ENCODE data around the gene ACAA1. TPM values are rescaled to one million over a fixed set of nuclear protein-coding genes. Genes with fewer than 3 reads are reported as not detected.
"Not testable (repeated sequence)": the region's sequence is repeated elsewhere in the genome, so short reads cannot be mapped to it uniquely, and the experiment has no call there.

The ACAA1 gene
- total RNA-seq, 1 donor from 2014 or later: 88.3 TPM

GRCh38 chr3:38089163-38089562 lies 47.8 kb downstream of the ACAA1 start:
- Histone ChIP-seq H3K27me3 (ENCODE audit: low read depth) (no peaks in the 10 kb centered on the region), H3K36me3 (no peaks in the 10 kb centered on the region), H3K27ac (no peak overlapping the region), H3K4me3 (no peak overlapping the region), H3K4me1 (no peaks in the 10 kb centered on the region), H3K9me3 (no peaks in the 10 kb centered on the region)
- ATAC-seq: no peak
- DNase-seq: no peak
- TF ChIP-seq CTCF (IDR thresholded peaks at IDR 0.05): no peak
- intact Hi-C loops (cut with DNase I): no loop called here

DNA sequence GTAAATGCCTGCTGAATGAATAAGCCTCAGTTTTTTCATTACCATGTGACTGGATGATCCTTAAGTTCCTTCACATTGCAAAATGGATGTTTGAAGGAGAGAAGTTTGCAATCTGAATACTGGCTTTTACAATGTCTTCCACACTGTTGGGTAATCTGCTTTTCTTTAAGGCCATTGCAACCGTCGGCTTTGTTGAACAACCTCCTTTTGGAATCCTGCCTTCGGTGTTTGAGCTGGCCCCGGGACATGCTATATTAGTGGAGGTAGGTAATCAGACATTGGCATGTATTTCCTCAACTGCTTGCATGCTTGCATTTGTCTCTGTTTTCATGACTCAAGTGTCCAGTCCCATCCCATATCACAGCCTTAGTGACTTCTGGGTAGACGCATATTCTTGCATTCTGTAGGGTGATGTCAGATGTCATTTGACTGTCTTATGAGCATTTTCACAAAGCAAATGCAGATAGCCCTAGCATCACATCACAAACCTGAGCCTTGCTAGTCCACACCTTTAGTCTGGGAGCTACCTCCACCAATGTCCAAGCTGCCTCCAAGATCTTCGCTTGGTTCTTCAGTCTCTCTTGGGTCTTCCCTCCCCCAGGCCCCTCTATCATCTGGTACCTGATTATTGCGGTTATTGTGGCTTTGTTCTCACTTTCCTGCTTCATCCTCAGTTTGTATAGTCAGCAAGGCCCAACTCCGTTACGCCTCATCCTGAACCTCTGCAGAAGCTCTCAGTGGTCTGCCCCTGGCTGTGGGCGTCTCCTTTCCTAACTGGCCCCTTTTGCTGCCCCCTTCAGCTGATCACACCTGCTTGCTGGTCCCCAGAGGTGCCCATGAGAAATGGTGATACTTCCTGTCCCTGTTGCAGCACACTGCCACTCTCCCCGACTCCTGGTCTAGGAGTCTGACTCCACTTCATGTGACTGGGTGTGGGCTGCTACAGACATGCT lies 48.5 kb downstream of the ACAA1 start:
- DNase-seq: no peak
- H3K27me3 ChIP-seq (ENCODE audit: low read depth): no peaks in the 10 kb centered on the region
- no peaks in the 10 kb centered on the region for H3K36me3 ChIP-seq
- ATAC-seq: no peak
- H3K9me3 ChIP-seq: no peaks in the 10 kb centered on the region
- H3K27ac ChIP-seq: no peak overlapping the region
- no peak for TF ChIP-seq CTCF (IDR thresholded peaks at IDR 0.05)
- intact Hi-C loops (cut with DNase I): no loop called here
- no peak overlapping the region for H3K4me3 ChIP-seq
- H3K4me1 ChIP-seq: no peaks in the 10 kb centered on the region

DNA sequence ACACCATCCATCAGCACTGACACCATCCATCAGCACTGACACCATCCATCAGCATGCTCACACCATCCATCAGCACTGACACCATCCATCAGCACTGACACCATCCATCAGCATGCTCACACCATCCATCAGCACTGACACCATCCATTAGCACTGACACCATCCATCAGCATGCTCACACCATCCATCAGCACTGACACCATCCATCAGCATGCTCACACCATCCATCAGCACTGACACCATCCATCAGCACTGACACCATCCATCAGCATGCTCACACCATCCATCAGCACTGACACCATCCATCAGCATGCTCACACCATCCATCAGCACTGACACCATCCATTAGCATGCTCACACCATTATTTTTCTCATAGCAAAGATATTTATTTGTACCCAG lies 49.6 kb downstream of the ACAA1 start:
- H3K27ac ChIP-seq; H3K36me3 ChIP-seq; DNase-seq; H3K9me3 ChIP-seq; H3K4me1 ChIP-seq; H3K27me3 ChIP-seq (ENCODE audit: low read depth); intact Hi-C loops (cut with DNase I); H3K4me3 ChIP-seq; ATAC-seq: not testable (repeated sequence)

GRCh38 chr3:38086496-38086895 lies 50.4 kb downstream of the ACAA1 start:
- Histone ChIP-seq H3K27ac (no peak overlapping the region), H3K4me1 (no peaks in the 10 kb centered on the region), H3K36me3 (no peaks in the 10 kb centered on the region), H3K27me3 (ENCODE audit: low read depth) (no peaks in the 10 kb centered on the region), H3K4me3 (no peak overlapping the region), H3K9me3 (no peaks in the 10 kb centered on the region)
- no peak for ATAC-seq
- no peak for TF ChIP-seq CTCF (IDR thresholded peaks at IDR 0.05)
- intact Hi-C loops (cut with DNase I): no loop called here
- no peak for DNase-seq

DNA sequence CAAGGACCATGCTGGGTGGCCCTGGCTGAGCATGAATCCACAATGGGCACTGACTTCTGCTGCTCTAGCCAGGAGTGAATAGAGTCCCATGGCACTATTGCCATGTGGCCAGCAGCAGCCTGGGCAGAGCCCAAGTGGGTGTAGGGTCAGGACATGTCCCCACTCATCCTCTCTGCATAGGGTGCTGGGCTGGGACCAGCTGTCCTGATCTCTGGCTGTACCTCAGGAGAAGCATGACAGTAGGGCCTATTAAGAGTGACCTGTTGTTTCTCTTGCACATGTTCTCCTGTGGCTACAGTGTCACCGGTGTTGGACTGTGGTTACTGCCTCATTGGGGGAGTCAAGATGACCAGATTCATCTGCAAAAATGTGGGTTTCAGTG lies 51.0 kb downstream of the ACAA1 start:
- DNase-seq (no peak), ATAC-seq (no peak)
- Histone ChIP-seq H3K36me3 (no peaks in the 10 kb centered on the region), H3K27me3 (ENCODE audit: low read depth) (no peaks in the 10 kb centered on the region), H3K4me1 (no peaks in the 10 kb centered on the region), H3K9me3 (no peaks in the 10 kb centered on the region), H3K4me3 (no peak overlapping the region), H3K27ac (no peak overlapping the region)
- no peak for TF ChIP-seq CTCF (IDR thresholded peaks at IDR 0.05)
- intact Hi-C loops (cut with DNase I): no loop called here

DNA sequence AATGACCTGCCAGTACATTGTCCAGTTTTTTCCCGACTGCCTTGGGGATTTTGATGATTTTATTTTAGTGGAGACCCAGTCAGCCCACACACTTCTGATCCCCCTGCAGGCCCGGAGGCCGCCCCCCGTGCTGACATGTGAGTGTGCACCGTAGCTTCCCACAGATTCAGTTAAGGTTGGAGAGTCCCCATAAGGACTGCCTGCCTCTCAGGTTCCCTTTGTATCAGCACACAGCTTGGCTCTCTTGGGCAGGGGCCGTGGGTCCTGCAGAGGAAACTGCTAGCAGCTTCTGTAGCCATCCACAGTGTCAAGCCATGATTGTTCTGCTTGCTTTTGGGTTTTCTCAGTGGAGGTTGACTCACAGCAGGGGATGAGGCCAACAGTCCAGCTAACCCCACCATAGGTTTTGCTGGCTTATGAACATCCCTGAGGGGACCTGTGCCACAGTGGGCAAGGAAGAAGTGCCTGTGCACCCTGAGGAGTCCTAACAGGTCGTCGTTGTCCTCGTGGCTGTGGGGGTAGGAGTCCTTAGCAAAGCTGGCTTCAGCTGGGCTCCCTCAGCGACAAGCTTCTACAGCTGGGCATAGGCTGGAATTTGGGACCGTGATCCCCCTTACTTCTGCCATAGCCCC lies 51.5 kb downstream of the ACAA1 start:
- no peak overlapping the region for H3K27ac ChIP-seq
- intact Hi-C loops (cut with DNase I): no loop called here
- H3K36me3 ChIP-seq: no peaks in the 10 kb centered on the region
- ATAC-seq (peak in 1 of 2 donors; percentile 20), DNase-seq (no peak)
- TF ChIP-seq CTCF (IDR thresholded peaks at IDR 0.05): no peak
- H3K9me3 ChIP-seq: no peaks in the 10 kb centered on the region
- H3K27me3 ChIP-seq (ENCODE audit: low read depth): no peaks in the 10 kb centered on the region
- no peak overlapping the region for H3K4me3 ChIP-seq
- H3K4me1 ChIP-seq: no peaks in the 10 kb centered on the region
